Measurements from ENCODE around the gene MADCAM1. TPM values are rescaled to one million over a fixed set of nuclear protein-coding genes. Genes with fewer than 3 reads are reported as not detected.

MADCAM1 gene
- total and polyA plus RNA-seq, 2 donors (not counting 1 experiment from before 2014, with no cell fraction given), result 0.70 to 2.5 TPM

- ATAC-seq (ENCODE audit: low read depth), result peak; percentile 94
- peaks cover 11% of the 10 kb centered on the region for H3K27me3 Mint-ChIP-seq
- H3K4me3 ChIP-seq (ENCODE audit: control extremely low read depth in 1 of 5, extremely low read depth in 1 of 5, insufficient read depth in 1 of 5, low read depth in 2 of 5, low read length in 4 of 5), result peak overlapping the region; percentile 51 to 98 (median 79)
These were observed 7.5 kb upstream of the MADCAM1 start for GRCh38 chr19:488505-489417.

More at GRCh38 chr19:488505-489417, 7.5 kb upstream of the MADCAM1 start:
- no peaks in the 10 kb centered on the region for H3K79me2 ChIP-seq (ENCODE audit: control insufficient read depth, insufficient read depth, low read length)
- H3K4me2 ChIP-seq (replicated peaks; ENCODE audit: low read depth, low read length, poor library complexity, severe bottlenecking), result peak overlapping the region; percentile 98
- intact Hi-C loops (cut with micrococcal nuclease), result loop anchor here (1.0 kb wide), 2 partner anchors 19 to 43 kb away; partner anchors contain the start of genes CDC34 and TPGS1
- ChIA-PET CTCF (interaction anchor here (0.7 to 2.9 kb wide), 6 partner anchors 10 to 43 kb away, joined by 3 to 18 read pairs (median 10); partner anchors contain the start of genes CDC34 and TPGS1), POLR2A (interaction anchor here (0.9 to 1.7 kb wide), 2 partner anchors 18 to 22 kb away, joined by 3 to 16 read pairs; partner anchors contain the start of gene TPGS1)
- TF ChIP-seq EZH2 (IDR thresholded peaks at IDR 0.05; ENCODE audit: borderline replicate concordance, insufficient read depth, low read depth, low read length, poor library complexity, severe bottlenecking), result no peak
- no peak for TF ChIP-seq CTCF (IDR thresholded peaks at IDR 0.05)
- peaks cover 0 to 18% (median 8%) of the 10 kb centered on the region in 4 experiments for H3K27me3 ChIP-seq (replicated peaks in 1 of 4; ENCODE audit: control extremely low read depth in 1 of 4, control insufficient read depth in 3 of 4, insufficient read depth in 4 of 4, low read length in 3 of 4)
- WGBS (ENCODE audit: insufficient coverage), result 1% methylated on average over 114 of the region's 114 CpGs
- Mint-ChIP-seq H3K9me3 (ENCODE audit: insufficient read depth) (no peaks in the 10 kb centered on the region), H3K27ac (peak overlapping the region; percentile 88), H3K4me3 (peak overlapping the region; percentile 80), H3K4me1 (peaks cover 2% of the 10 kb centered on the region)
- peaks cover 0 to 12% of the 10 kb centered on the region in 2 donors for H3K4me1 ChIP-seq (ENCODE audit: control insufficient read depth in 2 of 2, insufficient read depth in 2 of 2, low read length in 2 of 2)
- H3K27ac ChIP-seq (ENCODE audit: low read length in 2 of 2), result peak overlapping the region; percentile 86 to 89
- peak overlapping the region; percentile 97 for H2AFZ ChIP-seq (ENCODE audit: insufficient read depth, low read depth, low read length, poor library complexity, severe bottlenecking)
- no peaks in the 10 kb centered on the region for H3K36me3 ChIP-seq (replicated peaks in 1 of 2; ENCODE audit: control extremely low read depth in 1 of 2, control insufficient read depth in 1 of 2, extremely low read depth in 1 of 2, insufficient read depth in 2 of 2, low read length in 1 of 2)
- peaks cover 0 to 18% (median 0%) of the 10 kb centered on the region in 3 donors for H3K9me3 ChIP-seq (ENCODE audit: control extremely low read depth in 1 of 3, control insufficient read depth in 2 of 3, insufficient read depth in 1 of 3, low read length in 2 of 3)
- DNase-seq, result peak; percentile 93
- H3K9ac ChIP-seq (ENCODE audit: low read length), result peak overlapping the region; percentile 95
- no peaks in the 10 kb centered on the region for H4K20me1 ChIP-seq (ENCODE audit: control insufficient read depth, insufficient read depth, low read length, poor library complexity, severe bottlenecking)

Data from B cell (primary cell).